ENCODE measurements around the gene SPTB. TPM values are rescaled to one million over a fixed set of nuclear protein-coding genes. Genes with fewer than 3 reads are reported as not detected.
A peak's percentile ranks its signal among the peaks of the same experiment; 100 is the strongest.

SPTB gene
- total RNA-seq, 1 donor from 2014 or later = 0.04 TPM

DNA sequence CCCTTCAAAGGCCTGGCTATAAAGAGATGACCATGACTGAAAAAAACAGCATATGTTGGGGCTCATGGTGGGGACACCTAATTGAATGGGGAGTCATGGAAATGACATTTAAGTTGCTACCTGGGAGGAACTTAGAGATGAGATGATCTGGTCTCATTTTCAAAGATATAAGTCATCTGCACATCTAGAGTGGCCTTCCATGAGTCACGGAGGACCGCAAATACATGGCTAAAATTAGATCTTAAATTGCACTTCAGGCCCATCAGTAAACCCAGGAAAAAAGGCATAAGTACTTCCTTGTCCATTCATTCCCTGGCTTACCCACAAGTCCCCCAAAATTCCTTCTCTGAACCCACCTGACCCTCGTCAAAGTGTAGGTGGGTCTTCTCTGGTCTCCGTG is 53.4 kb downstream of the SPTB start:
- CTCF ChIA-PET = interaction anchor here (1.0 kb wide), 1 partner anchor 66 kb away, joined by 3 read pairs; no protein-coding TSS in a partner anchor

DNA sequence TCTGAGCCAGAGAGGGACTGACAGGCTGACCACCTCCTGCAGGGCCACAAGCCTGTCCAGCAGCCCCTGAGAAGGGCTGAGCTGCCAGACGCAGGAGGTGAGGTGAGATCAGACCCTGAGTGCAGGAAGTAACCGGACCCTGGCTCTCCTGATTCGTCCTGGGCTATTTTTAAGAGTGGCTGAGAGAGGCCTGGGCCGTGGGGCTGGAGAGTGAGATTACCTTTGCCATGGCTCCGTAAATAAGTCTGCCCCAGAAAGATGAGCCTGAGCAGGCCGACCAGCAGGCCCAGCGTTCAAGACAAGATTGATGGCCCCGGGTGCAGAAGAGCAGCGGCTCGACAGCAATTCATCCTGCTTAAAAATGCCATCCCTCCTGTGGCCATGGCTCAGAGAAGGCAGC is 54.2 kb downstream of the SPTB start:
- intact Hi-C loops (cut with micrococcal nuclease) = no loop called here
- Mint-ChIP-seq H3K36me3 (ENCODE audit: low read depth) (no peaks in the 10 kb centered on the region), H3K9me3 (no peaks in the 10 kb centered on the region), H3K4me1 (peaks cover 4% of the 10 kb centered on the region), H3K4me3 (no peak overlapping the region), H3K27me3 (peaks cover 17% of the 10 kb centered on the region), H3K27ac (no peak overlapping the region)
- TF ChIP-seq, protein P1, sequence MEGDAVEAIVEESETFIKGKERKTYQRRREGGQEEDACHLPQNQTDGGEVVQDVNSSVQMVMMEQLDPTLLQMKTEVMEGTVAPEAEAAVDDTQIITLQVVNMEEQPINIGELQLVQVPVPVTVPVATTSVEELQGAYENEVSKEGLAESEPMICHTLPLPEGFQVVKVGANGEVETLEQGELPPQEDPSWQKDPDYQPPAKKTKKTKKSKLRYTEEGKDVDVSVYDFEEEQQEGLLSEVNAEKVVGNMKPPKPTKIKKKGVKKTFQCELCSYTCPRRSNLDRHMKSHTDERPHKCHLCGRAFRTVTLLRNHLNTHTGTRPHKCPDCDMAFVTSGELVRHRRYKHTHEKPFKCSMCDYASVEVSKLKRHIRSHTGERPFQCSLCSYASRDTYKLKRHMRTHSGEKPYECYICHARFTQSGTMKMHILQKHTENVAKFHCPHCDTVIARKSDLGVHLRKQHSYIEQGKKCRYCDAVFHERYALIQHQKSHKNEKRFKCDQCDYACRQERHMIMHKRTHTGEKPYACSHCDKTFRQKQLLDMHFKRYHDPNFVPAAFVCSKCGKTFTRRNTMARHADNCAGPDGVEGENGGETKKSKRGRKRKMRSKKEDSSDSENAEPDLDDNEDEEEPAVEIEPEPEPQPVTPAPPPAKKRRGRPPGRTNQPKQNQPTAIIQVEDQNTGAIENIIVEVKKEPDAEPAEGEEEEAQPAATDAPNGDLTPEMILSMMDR (IDR thresholded peaks at IDR 0.05) = no peak
- DNase-seq = no peak
- ChIA-PET POLR2A (no interaction called here), CTCF (interaction anchor here (1.0 to 6.3 kb wide), 2 partner anchors 65 to 66 kb away, joined by 3 to 118 read pairs; no protein-coding TSS in a partner anchor)
- ATAC-seq (ENCODE audit: low read depth) = no peak

More for the DNA sequence above, 53.4 kb downstream of the SPTB start:
- H3K4me1 Mint-ChIP-seq = peaks cover 4% of the 10 kb centered on the region
- intact Hi-C loops (cut with micrococcal nuclease) = no loop called here
- H3K36me3 Mint-ChIP-seq (ENCODE audit: low read depth) = no peaks in the 10 kb centered on the region
- POLR2A ChIA-PET = no interaction called here
- no peak overlapping the region for H3K27ac Mint-ChIP-seq
- TF ChIP-seq, protein P1 (IDR thresholded peaks at IDR 0.05) = no peak
- DNase-seq (no peak), ATAC-seq (ENCODE audit: low read depth) (no peak)
- H3K9me3 Mint-ChIP-seq = no peaks in the 10 kb centered on the region
- H3K27me3 Mint-ChIP-seq = peaks cover 17% of the 10 kb centered on the region
- no peak overlapping the region for H3K4me3 Mint-ChIP-seq

DNA sequence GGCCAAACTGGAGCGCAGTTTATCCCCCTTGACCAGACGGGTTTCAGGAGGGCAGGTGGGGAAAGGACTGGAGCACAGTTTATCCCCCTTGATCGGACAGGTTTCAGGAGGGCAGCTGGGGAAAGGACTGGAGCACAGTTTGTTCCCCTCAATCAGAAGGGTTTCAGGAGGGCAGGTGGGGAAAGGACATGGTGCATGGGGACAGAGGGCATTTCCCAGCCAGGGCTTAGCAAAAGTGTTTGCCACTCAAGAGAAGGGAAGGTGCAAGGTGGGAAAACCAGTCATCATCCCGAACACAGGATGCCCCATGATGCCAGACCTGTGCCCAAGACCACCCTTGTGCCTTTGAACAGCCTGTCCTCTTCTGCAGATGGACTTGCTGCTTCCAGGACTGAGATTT is 54.7 kb downstream of the SPTB start:
- ChIA-PET POLR2A (no interaction called here), CTCF (interaction anchor here (6.3 kb wide), 1 partner anchor 66 kb away, joined by 118 read pairs; no protein-coding TSS in a partner anchor)
- ATAC-seq (ENCODE audit: low read depth) (no peak), DNase-seq (no peak)
- Mint-ChIP-seq H3K27ac (no peak overlapping the region), H3K36me3 (ENCODE audit: low read depth) (no peaks in the 10 kb centered on the region), H3K4me1 (peaks cover 4% of the 10 kb centered on the region), H3K4me3 (no peak overlapping the region), H3K27me3 (peaks cover 17% of the 10 kb centered on the region), H3K9me3 (no peaks in the 10 kb centered on the region)
- TF ChIP-seq, protein P1 (IDR thresholded peaks at IDR 0.05) = no peak
- intact Hi-C loops (cut with micrococcal nuclease) = no loop called here

DNA sequence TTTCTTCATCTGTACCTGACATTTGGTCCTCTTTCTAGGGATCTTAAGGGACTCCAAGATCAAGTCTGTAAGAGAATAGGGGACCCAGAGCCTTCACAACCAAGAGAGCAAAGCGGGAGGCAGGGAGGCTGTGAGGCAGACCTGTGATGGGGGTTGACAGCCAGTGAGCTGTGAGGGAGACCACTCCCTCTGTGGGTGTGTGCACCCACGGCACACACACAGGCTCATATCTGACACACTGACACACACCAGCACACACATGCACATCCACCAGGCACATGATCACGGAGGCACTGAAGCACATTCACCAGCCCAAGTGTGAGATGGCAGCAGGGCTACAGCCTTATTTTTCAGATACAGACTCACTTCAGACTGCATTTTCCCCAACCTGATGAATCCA is 55.2 kb downstream of the SPTB start:
- no peak overlapping the region for H3K4me3 Mint-ChIP-seq
- intact Hi-C loops (cut with micrococcal nuclease) = no loop called here
- ATAC-seq (ENCODE audit: low read depth) = no peak

DNA sequence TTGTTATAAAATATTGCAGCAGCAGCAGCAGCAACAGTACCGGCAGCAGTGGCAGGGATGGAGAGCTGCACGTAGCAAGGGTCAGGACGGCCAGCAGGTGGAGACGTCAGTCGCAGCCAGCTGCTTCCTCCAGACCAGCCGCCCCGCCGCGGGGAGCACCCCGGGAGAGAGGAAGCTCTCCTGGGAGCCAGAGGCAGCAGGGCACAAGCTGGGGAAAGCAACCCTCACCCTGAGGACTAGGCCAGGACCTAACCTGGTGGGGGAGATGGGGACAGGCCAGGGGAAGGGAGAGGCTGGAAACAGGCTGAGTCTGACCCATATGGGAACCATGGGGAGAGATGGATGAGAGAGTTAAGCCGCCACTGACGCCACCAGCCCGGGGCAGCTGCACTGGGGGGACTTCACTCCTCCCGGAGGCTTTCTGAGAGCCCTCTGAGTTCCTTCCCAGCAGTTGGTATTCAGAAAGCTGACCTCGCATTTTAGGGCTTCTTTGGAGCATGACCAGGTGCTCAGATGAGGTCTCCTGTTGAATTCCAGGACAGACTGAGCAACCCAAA is 56.3 kb downstream of the SPTB start:
- intact Hi-C loops (cut with micrococcal nuclease) = loop anchor here (1.0 to 2.0 kb wide), 2 partner anchors 67 to 160 kb away; no protein-coding TSS in a partner anchor
- Mint-ChIP-seq H3K4me1 (peaks cover 4% of the 10 kb centered on the region), H3K4me3 (peak overlapping the region; percentile 42), H3K27me3 (peaks cover 20% of the 10 kb centered on the region), H3K9me3 (no peaks in the 10 kb centered on the region), H3K27ac (no peak overlapping the region), H3K36me3 (ENCODE audit: low read depth) (no peaks in the 10 kb centered on the region)
- DNase-seq = peak; percentile 46
- ChIA-PET CTCF (interaction anchor here (0.6 to 6.3 kb wide), 9 partner anchors 10 to 159 kb away, joined by 3 to 118 read pairs (median 4); partner anchors contain the start of gene CHURC1), POLR2A (interaction anchor here (0.8 kb wide), 1 partner anchor 91 kb away, joined by 3 read pairs; the partner anchor contains the start of gene CHURC1)
- TF ChIP-seq, protein P1 (IDR thresholded peaks at IDR 0.05) = no peak
- peak; percentile 81 for ATAC-seq (ENCODE audit: low read depth)

More for the DNA sequence above, 55.2 kb downstream of the SPTB start:
- DNase-seq = no peak
- CTCF ChIA-PET = interaction anchor here (0.7 to 6.3 kb wide), 3 partner anchors 66 to 145 kb away, joined by 4 to 118 read pairs (median 4); no protein-coding TSS in a partner anchor
- Mint-ChIP-seq H3K36me3 (ENCODE audit: low read depth) (no peaks in the 10 kb centered on the region), H3K27ac (no peak overlapping the region), H3K9me3 (no peaks in the 10 kb centered on the region), H3K4me1 (peaks cover 4% of the 10 kb centered on the region), H3K27me3 (peaks cover 14% of the 10 kb centered on the region)
- TF ChIP-seq, protein P1 (IDR thresholded peaks at IDR 0.05) = no peak
- POLR2A ChIA-PET = no interaction called here

Data from activated B cell treated with CpG ODN at 0.5 μM for 24 hours (primary cell).